K562 (cell line): ENCODE data around the gene HNRNPCL1. TPM values are rescaled to one million over a fixed set of nuclear protein-coding genes. Genes with fewer than 3 reads are reported as not detected.
"Not testable (repeated sequence)": the region's sequence is repeated elsewhere in the genome, so short reads cannot be mapped to it uniquely, and the experiment has no call there.

Experiments used
- ATAC-seq: fragments of 200-7000 bp; cut with Tn5 transposase; 3 replicates; pipeline ENCODE4 v1.9.1; 2020; ENCODE audit warnings: moderate library complexity
- BruUV-seq: library from RNA; stranded (reverse); fragments of 400-500 nt; replicated peaks from 2 replicates; lab custom pipeline; 2021; lab: Mats Ljungman, UMichigan
- CTCF ChIA-PET: fragments of 300-600 bp; formaldehyde crosslinking; extraction: SDS; loops from one replicate; lab custom pipeline; 2021; ENCODE audit warnings: low intra/inter-chr PET ratio; lab: Yijun Ruan, JAX
- POLR2A ChIA-PET: fragments of 300-600, 350-650 bp; sonication (Branson Sonifier 250); formaldehyde crosslinking; extraction: SDS; loops from one replicate; lab custom pipeline; 2021; ENCODE audit warnings: antibody characterized with exemption, inconsistent platforms; lab: Yijun Ruan, JAX
- DNase-seq, 4 experiments: peaks; one replicate each; pipeline versions ENCODE4 v3.0.0 to v3.0.0-alpha.2; 2011 to 2018; ENCODE audit warnings: low spot score in 3 of 4, mixed read lengths in 3 of 4; ENCODE audit errors: extremely low read depth in 1 of 4
- FAIRE-seq: peaks from 2 replicates; lab custom pipeline; 2011; peaks lifted over from hg19 to GRCh38; lab: Jason Lieb, UNC
- H2AFZ ChIP-seq: 2 replicates; pipeline ENCODE4 v1.6.0; 2011; ENCODE audit warnings: low read depth, low read length, control low read depth, inconsistent platforms
- H3K27ac ChIP-seq: fragments of 200-600 bp; 3 replicates; pipeline ENCODE4 v1.8.0; 2011; ENCODE audit warnings: low read depth, mild to moderate bottlenecking, control low read depth, inconsistent platforms, low read length, moderate library complexity, mixed read lengths; ENCODE audit errors: extremely low read depth
- H3K27me3 ChIP-seq, 2 experiments: fragments of 300-600 bp in 1 of 2; 2 replicates in 1 of 2; 3 replicates in 1 of 2; pipeline versions ENCODE4 v1.6.0 to v1.8.0; 2011; ENCODE audit warnings: inconsistent platforms in 2 of 2, low read length in 2 of 2, mild to moderate bottlenecking in 1 of 2, mixed read lengths in 1 of 2, moderate library complexity in 1 of 2; ENCODE audit not compliant: control insufficient read depth in 2 of 2, insufficient read depth in 2 of 2
- H3K36me3 ChIP-seq: fragments of 300-600 bp; 3 replicates; pipeline ENCODE4 v1.8.0; 2011; ENCODE audit warnings: mild to moderate bottlenecking, low read length, inconsistent platforms; ENCODE audit not compliant: control insufficient read depth, insufficient read depth
- H3K4me1 ChIP-seq, 2 experiments: fragments of 200-600 bp in 1 of 2; replicated peaks in 1 of 2; 2 replicates in 1 of 2; 3 replicates in 1 of 2; pipeline versions ENCODE4 v1.5.1 to v1.8.0; 2011; ENCODE audit warnings: inconsistent platforms in 2 of 2, low read length in 2 of 2, mild to moderate bottlenecking in 1 of 2, mixed read lengths in 1 of 2, moderate library complexity in 1 of 2; ENCODE audit not compliant: control insufficient read depth in 2 of 2, insufficient read depth in 2 of 2
- H3K4me2 ChIP-seq: 2 replicates; pipeline ENCODE4 v1.6.1; 2011; ENCODE audit warnings: low read length, control low read depth, inconsistent platforms, mixed read lengths; ENCODE audit not compliant: insufficient read depth
- H3K4me3 ChIP-seq: fragments of 200-600 bp; sonication (generic), shearing (Covaris generic); 2 replicates; pipeline ENCODE4 v1.5.1; 2016; ENCODE audit warnings: control low read depth, inconsistent platforms
- H3K79me2 ChIP-seq: fragments of 200-600 bp; 3 replicates; pipeline ENCODE4 v1.8.0; 2011; ENCODE audit warnings: low read length, inconsistent platforms; ENCODE audit not compliant: control insufficient read depth, insufficient read depth
- H3K9ac ChIP-seq, 2 experiments: 2 replicates each; pipeline versions ENCODE4 v1.6.0 to v1.6.1; 2011; ENCODE audit warnings: low read depth in 2 of 2, low read length in 2 of 2, control low read depth in 1 of 2, inconsistent platforms in 1 of 2, mild to moderate bottlenecking in 1 of 2, mixed read lengths in 1 of 2; ENCODE audit not compliant: insufficient read depth in 1 of 2
- H3K9me1 ChIP-seq: one replicate; pipeline ENCODE4 v1.6.0; 2011; ENCODE audit warnings: inconsistent platforms, mild to moderate bottlenecking, low read length, moderate library complexity; ENCODE audit not compliant: control insufficient read depth, insufficient read depth
- H3K9me3 ChIP-seq: replicated peaks from 2 replicates; pipeline ENCODE4 v1.5.1; 2011; ENCODE audit warnings: low read depth, low read length, inconsistent platforms; ENCODE audit not compliant: control insufficient read depth, insufficient read depth
- H4K20me1 ChIP-seq: replicated peaks from 2 replicates; pipeline ENCODE4 v1.6.1; 2011; ENCODE audit warnings: low read length, inconsistent platforms, mixed read lengths; ENCODE audit not compliant: control insufficient read depth, insufficient read depth
- WGBS: fragments of 100-300 bp; shearing (Covaris generic); methylation state at CpG from one replicate; pipeline ENCODE4 v1.1.6; 2016; ENCODE audit warnings: low coverage, mixed read lengths; ENCODE audit not compliant: insufficient coverage; ENCODE audit errors: missing lambda C conversion rate; 5-methylcytosine and 5-hydroxymethylcytosine counted together
- in situ Hi-C: fragments of 300-500 bp; cut with MboI; formaldehyde crosslinking; loops from 4 replicates; pipeline ENCODE4 v1.15.0; 2018; ENCODE audit warnings: inconsistent platforms, mixed read lengths
- intact Hi-C: fragments of 100-400 bp; cut with micrococcal nuclease; formaldehyde crosslinking; loops from 2 replicates; pipeline ENCODE4 v1.14.2; 2022
- polyA plus RNA-seq, 8 experiments: library from polyadenylated mRNA; depleted of rRNA in 4 of 8; stranded (reverse) in 5 of 8; unstranded in 3 of 8; fragments of >200 nt; fragmentation: Nextera tagmentation in 2 of 8; fragmentation: Illumina TruSeq in 1 of 8; extraction: Ambion mirVana in 2 of 8; extraction: Trizol in 1 of 8; gene quantifications; 2 replicates each; pipeline versions ENCODE4 v1.2.1 to v1.2.3, GENCODE V29; 2011 to 2014; ENCODE audit warnings: inconsistent platforms in 1 of 8, missing spikeins in 1 of 8
- total RNA-seq, 7 experiments: library from RNA; depleted of rRNA in 6 of 7; stranded (reverse); fragments of >200 nt in 6 of 7; fragmentation: Illumina TruSeq in 2 of 7; extraction: Trizol in 2 of 7; gene quantifications; 2 replicates each; pipeline versions ENCODE4 v1.2.1 to v1.2.3, GENCODE V29; 2011 to 2021; ENCODE audit warnings: low replicate concordance in 1 of 7

HNRNPCL1 gene
- total and polyA plus RNA-seq, 9 of the 15 experiments (the other 6 are each of a cell fraction or from before 2014, with no cell fraction given): 0.08 TPM; not detected in 8

- H3K27ac ChIP-seq, H3K9me3 ChIP-seq, H3K9me1 ChIP-seq, H3K9ac ChIP-seq, H3K4me1 ChIP-seq, ATAC-seq, DNase-seq, intact Hi-C loops, H3K36me3 ChIP-seq, H3K4me2 ChIP-seq, H2AFZ ChIP-seq, BruUV-seq, H3K27me3 ChIP-seq, in situ Hi-C loops, POLR2A ChIA-PET, H3K79me2 ChIP-seq, CTCF ChIA-PET, H3K4me3 ChIP-seq, H4K20me1 ChIP-seq, FAIRE-seq: not testable (repeated sequence)
- 0% methylated on average over 3 of the region's 4 CpGs for WGBS
Measured at GRCh38 chr1:12878453-12878852, 29.9 kb upstream of the HNRNPCL1 start.

GRCh38 chr1:12863131-12863880 is 14.8 kb upstream of the HNRNPCL1 start:
- H3K4me2 ChIP-seq, CTCF ChIA-PET, FAIRE-seq, H4K20me1 ChIP-seq, POLR2A ChIA-PET, H3K27me3 ChIP-seq, ATAC-seq, H3K9ac ChIP-seq, H3K9me3 ChIP-seq, H3K4me3 ChIP-seq, H3K9me1 ChIP-seq, DNase-seq, BruUV-seq, H3K79me2 ChIP-seq, H3K27ac ChIP-seq, H3K4me1 ChIP-seq, H3K36me3 ChIP-seq, intact Hi-C loops, H2AFZ ChIP-seq: not testable (repeated sequence)
- WGBS: 0% methylated on average over 3 of the region's 7 CpGs
- in situ Hi-C loops: loop anchor here (5.0 to 10.0 kb wide), 2 partner anchors 66 to 171 kb away; no protein-coding TSS in a partner anchor

- H3K27ac ChIP-seq, H3K4me2 ChIP-seq, H3K4me1 ChIP-seq, BruUV-seq, ATAC-seq, FAIRE-seq, H3K9ac ChIP-seq, H4K20me1 ChIP-seq, intact Hi-C loops, CTCF ChIA-PET, H3K9me3 ChIP-seq, in situ Hi-C loops, H3K4me3 ChIP-seq, H3K9me1 ChIP-seq, H3K27me3 ChIP-seq, H3K36me3 ChIP-seq, H2AFZ ChIP-seq, H3K79me2 ChIP-seq, DNase-seq: not testable (repeated sequence)
- POLR2A ChIA-PET: interaction anchor here (0.6 kb wide), 1 partner anchor 778 kb away, joined by 4 read pairs; no protein-coding TSS in a partner anchor
- 0% methylated on average over 1 of the region's 2 CpGs for WGBS
Measured at GRCh38 chr1:12856786-12857185, 8.3 kb upstream of the HNRNPCL1 start, which contains the start of gene PRAMEF2. Gene PRAMEF2 (plus strand): TSS chr1:12857086. CDS start chr1:12859010, 1,924 bp downstream.
